Hepatocyte (in vitro differentiated cells): Measurements from ENCODE around the gene SGMS2.

Experiments used
- EZH2 ChIP-seq: fragments of 200-600 bp; sonication (generic); IDR thresholded peaks from 2 replicates; pipeline ENCODE4 v1.6.1; 2016; ENCODE audit warnings: antibody characterized with exemption, mild to moderate bottlenecking, borderline replicate concordance
- TF ChIP-seq, protein P1 (sequence below): fragments of 200-600 bp; sonication (generic); IDR thresholded peaks from 2 replicates; pipeline ENCODE4 v1.5.1; 2016; ENCODE audit warnings: antibody characterized with exemption, mild to moderate bottlenecking; ENCODE audit not compliant: poor library complexity

DNA sequence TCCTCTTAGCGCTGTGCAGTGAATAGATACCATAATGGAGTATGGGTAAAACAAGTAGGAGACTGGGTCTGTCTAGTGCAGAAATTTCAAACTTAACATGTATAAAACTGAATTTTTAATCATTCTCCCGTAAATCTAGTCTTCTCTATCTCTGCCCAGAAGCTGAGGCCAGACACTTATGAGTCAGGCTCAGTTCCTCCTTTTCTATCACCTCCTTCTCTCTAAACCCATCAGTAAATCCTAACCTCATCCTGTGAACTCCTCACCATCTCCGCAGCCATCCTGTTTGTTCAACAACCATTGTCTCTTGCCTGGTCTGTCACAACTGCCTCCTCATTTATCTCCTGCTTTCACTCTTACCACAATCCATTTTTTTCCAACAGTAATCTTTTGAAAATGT, 19.8 kb upstream of the SGMS2 start:
- TF ChIP-seq, protein P1, sequence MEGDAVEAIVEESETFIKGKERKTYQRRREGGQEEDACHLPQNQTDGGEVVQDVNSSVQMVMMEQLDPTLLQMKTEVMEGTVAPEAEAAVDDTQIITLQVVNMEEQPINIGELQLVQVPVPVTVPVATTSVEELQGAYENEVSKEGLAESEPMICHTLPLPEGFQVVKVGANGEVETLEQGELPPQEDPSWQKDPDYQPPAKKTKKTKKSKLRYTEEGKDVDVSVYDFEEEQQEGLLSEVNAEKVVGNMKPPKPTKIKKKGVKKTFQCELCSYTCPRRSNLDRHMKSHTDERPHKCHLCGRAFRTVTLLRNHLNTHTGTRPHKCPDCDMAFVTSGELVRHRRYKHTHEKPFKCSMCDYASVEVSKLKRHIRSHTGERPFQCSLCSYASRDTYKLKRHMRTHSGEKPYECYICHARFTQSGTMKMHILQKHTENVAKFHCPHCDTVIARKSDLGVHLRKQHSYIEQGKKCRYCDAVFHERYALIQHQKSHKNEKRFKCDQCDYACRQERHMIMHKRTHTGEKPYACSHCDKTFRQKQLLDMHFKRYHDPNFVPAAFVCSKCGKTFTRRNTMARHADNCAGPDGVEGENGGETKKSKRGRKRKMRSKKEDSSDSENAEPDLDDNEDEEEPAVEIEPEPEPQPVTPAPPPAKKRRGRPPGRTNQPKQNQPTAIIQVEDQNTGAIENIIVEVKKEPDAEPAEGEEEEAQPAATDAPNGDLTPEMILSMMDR: no peak
- TF ChIP-seq EZH2: no peak
